HPDE6-E6E7 (cell line): ENCODE measurements around the gene OTUD5.

Experiments used
- DNase-seq: peaks from one replicate; pipeline ENCODE4 v3.0.0; 2011; ENCODE audit warnings: missing footprints; ENCODE audit errors: extremely low spot score

OTUD5 gene

DNA sequence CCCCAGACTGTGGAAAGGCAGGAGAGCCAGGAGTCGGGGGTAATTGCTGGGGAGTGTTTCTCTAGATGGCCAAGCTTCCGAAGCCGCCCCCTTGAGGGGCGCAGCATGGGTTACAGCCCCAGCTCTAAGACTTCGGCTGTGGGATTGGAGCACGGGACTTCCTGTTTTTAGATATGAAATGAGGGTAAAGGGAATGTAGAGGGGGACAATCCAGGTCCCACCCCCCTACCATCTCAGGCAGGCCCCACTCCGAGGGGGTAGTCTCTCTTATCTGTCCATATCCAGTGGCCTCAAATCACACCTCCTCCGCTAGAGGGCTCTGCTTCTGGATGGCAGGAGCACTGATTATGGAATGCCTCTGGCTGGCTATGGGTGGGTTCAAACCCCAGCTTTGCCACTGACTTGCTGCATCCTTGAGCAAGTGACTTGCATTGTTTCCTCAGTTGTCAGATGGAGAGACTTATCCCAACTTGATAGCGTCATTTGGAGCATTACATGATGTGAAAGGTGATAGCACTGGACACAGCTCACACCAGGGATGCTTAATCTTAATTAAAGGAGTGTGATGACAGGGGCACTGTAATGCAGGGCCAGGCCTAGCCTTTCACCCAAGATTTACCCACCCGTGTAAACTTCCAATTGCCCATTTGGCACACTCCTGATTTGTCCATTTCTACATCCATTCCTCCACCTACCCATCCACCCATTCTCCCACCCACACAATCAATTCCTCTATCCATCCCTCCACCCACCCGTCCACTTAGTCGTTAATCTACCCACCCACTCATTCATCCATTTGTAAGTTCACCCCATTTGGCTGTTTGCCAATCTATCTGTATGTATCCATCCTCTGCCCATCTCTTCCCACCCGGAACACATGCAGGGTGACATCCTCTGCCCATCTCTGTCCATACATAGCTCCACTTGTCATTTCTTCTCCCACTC, 15.1 kb upstream of the OTUD5 start:
- DNase-seq, result no peak

DNA sequence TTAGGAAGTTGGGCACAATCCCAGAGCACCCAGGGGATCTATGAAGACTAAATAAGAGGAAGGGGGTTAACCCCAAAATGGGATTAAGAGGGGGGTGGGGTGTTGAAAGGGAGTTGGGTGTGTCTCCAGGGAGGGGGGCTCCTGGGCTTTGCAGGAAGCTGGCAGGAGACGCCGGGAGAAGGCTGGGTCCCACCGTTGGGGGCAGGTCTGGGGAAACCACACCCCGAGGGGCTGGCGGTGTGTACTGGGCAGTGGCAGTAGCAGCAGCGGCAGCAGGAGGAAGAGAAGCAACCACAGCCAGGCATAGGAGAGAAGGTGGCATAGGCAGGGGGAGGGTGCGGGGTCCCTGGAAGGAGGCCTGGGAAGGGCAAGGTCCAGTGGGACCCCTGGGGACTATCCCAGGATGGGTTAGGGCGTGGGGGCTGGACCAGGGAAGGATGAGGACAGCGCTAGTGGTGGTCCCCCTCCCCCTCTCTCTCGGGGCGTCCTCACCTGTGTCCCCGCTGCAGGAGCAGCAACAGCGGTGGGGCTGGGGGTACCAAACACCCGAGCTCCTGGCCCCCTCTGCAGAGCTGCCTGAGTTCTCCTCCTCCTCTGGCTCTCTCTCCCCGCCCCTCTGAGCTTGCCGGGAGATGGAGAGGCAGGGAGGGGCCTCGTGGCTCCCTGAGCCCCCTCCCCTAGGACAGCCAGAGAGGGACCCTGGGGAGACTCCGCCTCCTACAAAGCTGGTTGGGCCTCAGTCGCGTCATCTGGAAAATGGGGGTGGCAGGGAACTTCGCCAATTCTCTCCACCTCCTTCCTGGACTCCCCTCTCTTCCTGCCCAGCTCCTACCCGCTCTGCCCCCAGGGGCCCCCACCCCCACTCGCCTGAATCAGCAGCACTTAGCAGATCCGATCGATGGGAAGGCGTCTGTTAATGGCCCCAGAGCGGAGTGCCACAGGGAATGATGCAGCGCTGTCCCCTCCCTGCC, 14.1 kb upstream of the OTUD5 start, which contains the start of gene KCND1:
Gene KCND1 (minus strand): TSS at position 596 of the 971 bp plus-strand sequence. CDS start 1,573 bp downstream, outside the sequence.
- no peak for DNase-seq

DNA sequence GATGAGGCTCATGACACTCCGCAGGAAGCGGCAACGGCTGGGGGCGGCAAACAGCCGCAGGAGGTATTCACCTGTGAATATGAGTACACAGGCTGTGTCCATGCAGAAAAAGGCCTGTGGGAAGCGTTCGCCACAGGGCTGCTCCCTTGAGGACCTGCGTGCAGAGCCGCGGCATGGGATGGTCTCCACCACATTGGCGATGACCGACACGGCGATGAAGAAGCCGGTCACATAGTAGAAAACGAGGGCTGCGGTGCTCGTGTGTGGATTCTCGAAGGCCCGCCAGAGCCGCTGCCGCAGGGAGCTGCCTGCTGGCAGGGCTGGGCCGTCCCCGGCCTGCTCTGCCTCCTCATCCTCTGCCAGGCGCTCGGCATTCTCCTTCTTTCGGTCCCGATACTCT, 12.1 kb upstream of the OTUD5 start:
- no peak for DNase-seq

DNA sequence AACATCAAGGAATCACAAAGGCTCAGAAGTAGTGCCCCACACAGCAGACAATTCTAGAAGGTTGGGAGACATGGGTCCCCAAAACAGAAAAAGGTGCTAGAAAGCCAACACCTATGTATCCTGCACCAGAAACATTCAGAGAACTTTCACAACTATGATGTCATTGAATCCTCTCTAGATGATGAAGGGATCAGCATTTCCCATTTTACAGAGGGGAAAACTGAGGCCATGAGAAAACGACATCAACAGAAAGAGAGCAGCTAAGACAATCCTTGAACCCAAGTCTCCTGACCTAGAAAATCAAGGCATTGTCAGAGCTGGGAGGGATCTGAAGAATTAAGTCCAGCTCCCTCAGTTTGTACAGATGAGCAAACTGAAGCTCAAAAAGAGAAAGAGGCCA, 11.0 kb upstream of the OTUD5 start:
- DNase-seq, result no peak

DNA sequence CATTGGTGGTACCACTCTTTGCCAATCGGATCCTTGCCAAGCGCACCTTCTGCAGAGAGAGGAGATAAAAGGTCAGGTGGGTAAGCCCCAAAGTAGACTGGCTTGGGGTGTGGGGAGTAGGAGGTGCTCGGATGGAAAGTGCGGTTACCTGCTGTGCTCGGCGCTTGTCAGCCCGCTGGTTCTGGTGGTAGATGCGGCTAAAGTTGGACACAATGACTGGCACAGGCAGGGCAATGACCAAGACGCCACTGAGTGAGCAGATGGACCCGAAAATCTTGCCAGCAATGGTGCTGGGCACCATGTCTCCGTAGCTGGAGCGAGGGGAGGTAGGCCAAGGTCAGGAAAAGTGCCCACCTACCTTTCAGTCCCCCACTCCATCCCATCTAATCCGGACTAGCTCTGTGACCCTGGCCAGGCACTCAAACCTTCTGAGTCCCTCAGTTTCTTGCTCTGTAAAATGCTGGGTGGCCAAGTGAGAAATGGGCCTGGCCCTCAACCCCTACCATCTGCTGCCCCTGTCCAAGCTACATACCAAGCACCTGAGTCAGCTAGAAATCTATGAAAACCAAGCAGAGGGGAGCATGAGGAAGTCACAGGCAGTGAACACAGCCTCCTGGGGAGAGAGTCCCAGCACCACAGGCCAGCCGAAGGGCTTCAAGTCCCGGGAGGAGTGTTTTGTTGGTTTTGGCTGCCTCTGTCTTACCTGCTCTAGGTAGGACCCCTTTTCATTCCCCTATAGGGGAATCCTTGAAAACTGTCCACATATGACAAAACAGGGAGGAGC, 9.6 kb upstream of the OTUD5 start:
- DNase-seq, result no peak

DNA sequence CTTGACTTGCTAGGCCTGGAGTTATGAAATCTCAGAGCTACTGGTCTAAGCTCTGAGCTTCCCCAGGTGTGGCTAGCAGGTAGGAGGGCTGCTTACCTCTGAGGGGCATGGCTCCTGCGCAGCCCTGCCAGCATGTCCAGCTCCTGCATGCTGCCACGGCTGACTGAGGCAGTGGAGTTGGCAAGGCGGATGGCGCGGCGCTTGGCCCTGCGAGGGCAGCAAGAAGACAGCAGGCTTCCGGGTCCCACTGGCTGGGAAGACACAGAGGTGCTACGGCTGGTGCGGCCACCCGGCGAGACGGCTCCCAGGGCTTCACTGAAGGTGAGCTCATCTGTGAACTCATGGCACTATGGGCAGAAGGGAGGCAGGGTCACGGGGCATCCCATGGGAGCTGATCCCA, 8.6 kb upstream of the OTUD5 start:
- DNase-seq, result no peak

DNA sequence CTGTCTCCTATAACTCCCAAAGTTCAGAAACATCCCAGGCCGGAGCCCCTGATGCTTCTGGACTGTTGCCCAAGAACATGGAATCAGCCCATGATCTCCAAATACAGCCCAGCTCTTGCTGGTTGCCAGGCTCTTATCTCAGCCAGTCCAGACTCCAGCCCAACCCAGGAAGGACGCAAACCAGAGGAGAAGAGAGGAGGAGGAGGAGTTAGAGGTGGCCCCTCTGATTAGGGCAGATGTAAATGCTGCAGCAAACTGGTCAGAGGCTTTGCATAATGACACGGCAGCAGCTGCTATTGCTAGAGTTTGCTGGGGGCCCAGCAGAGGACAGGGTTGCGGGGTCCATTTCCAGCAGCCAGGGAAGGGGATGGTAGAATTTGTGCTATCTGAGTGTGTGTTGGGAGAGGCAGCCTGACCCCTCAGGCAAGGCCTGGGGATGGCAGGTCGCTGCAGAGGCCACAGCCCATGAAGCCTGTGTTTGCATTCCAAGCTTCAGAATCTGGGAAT, 4.2 kb upstream of the OTUD5 start:
- no peak for DNase-seq

DNA sequence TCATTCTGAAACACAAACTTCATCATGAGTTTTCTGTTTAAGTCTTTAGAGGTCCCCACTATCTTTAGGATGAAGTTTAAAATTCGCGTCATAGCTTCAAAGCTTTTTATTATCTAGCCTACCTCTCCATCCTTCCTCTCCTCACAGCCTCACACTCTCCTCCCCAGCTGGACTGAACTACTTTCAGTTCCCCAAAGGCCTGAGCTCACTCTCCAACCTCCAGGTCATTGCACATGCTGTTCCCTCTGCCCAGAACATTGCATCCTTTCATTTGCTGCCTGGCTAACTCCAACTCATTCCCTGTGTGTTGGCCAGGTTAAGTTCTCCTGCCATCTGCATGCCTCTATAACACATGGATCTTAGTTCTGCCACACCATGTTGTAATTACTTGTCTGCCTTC, 2.9 kb upstream of the OTUD5 start:
- no peak for DNase-seq

DNA sequence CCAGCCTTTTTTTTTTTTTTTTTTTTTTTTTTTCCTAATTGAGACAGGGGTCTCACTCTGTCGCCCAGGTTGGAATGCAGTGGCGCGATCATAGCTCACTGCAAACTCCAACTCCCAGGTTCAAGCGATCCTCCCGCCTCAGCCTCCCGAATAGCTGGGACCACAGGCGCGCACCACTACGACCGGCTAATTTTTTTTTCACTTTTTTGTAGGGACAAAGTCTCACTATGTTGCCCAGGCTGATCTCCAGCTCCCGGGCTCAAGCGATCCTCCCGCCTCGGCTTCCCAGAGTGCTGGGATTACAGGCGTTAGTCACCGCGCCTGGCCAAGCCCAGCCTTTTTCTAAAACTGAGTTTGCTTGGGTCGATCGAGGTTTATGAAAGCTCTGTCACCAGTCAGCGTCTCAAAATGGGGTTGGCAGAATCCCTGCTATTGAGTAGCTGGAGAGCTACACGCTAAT, 1.3 kb upstream of the OTUD5 start:
- no peak for DNase-seq

DNA sequence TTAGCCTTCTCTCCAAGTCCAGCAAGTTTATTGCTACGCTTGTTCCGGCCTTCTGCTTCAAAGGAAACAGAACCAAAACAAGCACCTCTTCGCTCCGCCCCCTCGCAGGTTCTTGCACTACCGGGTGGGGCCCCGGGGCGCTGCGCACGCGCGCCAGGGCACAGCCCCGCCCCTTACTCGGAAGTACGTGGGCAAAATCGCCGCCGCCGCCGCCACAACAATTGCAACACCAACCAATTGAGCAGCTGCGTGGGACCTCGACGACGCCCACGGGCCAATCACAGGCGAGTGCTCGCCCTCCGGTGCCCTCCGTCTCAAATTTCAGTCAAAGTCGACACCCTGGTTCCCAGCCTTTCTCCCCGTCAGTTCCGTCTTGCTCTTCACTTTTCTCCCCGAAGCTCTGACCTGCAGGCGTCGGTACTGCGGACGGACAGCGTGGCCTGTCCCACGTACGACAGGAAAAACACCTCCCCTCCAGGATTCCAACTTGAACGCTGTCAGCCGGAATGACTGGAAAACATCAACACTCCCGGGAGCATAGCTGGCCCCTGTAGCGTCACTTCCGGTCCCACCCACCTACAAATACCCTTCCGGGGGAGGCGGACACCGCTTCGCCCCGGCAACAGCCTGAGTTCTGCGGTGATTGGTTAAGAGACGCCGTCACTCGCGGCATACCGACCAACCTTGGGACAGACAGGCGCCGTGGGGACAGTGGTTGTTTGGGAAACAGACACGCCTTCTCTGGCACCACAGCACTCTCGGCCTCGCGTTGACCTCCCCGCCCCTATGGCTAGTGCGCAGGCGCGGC, 624 bp upstream of the OTUD5 start:
- DNase-seq, result peak; percentile 84

DNA sequence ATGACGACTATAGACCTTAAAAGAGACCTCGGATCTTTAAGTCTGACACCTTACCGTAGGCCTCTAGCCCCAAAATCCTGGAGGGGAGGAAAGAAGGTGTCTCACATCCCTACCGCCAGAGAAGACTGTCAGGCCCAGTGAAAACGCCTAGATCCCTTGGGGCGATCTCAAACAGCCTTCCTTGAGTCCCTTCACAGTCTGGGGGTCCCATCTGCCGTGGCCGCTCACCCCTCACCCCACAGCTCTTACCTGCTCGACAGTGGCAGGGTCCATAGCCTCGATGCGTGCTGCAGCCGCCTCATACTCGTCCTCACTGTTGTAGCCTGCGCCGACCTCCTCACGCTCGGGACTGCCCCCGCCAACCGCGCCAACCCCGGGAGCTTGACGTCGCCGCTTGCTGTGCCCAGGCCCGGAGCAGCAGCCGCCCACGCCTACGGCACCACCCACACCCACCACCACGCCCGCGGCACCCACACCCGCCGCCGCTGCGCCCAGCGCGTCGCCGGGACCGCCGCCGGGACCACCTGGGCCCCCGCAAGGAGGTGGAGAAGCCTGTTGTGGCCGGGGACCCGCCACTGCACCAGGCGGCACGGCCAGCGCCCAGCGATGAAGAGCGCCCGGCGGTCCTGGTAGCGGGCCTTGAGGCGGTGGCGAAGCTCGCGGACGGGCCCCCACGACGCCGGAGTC, 536 bp downstream of the OTUD5 start:
- no peak for DNase-seq

DNA sequence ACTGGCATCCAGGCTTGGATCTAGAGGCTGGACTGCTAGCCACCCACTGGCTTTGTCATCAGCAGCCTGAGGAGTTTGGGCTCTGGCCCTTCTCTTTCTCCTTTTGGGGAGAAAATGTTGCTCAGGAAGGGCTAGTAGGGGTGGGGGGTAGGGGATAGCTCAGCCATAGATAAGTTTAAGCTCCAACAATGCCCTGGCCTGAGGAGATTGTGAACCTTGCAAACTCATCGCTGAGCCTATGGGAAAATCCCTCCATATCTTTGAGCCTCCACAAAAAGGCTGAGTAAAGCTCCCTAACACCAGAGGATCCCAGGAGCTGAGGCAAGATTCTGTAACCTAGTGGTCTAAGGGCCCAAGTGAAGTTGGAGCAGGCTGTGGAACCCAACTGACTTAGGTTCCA, 8.8 kb downstream of the OTUD5 start:
- no peak for DNase-seq

DNA sequence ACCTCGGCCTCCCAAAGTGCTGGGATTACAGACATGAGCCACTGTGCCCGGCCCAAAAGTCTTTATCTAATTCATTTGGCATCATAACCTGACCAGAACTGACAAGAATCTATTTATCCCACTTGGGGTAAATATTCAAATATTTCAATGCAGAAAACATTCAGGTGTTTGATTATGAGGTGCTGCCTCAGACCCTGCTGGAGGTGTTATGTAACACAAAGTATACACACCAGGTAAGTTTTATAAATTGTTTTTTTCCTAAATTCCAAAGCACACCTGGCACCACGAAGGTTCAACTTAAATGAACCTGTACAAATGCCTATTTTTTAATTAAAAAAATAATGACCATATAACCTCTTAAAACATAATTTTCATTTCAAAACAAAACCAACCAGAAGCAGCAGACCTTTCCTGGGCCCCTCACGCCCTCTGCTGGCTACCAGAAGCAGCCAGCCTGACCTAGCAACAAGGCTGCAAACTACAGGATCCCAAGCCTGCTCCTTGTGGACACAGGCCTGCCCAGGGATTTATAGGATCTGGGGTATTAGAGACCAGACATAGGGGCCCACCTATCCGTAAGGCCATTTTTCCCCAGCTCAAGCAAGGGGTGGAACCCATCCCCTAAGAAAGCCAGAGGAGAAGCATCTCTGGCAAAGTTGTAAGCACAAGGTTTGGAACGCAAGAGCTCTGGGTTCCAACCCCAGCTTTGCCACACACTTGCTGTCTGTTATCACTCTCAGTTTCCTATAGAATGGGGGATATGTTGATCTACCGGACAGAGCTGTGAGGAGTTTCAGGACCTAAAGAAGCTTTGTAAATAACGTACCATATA, 11.7 kb downstream of the OTUD5 start:
- DNase-seq, result peak; percentile 33

DNA sequence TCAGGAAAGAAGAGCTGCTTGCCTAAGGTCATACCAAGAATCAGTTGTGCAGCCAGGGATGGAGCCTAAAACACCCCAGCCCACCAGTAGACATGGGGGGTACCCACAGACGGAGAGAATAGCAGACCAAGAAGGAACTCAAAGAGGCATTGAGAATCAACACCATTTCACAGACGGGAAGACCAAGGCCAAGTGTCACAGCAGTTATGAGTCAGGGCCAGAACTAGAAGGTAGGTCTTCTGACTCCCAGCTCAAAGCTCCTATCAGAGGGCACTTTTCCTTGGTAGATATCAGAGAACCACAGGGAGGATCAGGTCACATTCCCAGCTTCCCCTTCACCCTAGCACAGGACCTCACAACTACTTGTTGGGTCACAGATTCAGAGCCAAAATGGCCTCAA, 14.5 kb downstream of the OTUD5 start:
- DNase-seq, result no peak

DNA sequence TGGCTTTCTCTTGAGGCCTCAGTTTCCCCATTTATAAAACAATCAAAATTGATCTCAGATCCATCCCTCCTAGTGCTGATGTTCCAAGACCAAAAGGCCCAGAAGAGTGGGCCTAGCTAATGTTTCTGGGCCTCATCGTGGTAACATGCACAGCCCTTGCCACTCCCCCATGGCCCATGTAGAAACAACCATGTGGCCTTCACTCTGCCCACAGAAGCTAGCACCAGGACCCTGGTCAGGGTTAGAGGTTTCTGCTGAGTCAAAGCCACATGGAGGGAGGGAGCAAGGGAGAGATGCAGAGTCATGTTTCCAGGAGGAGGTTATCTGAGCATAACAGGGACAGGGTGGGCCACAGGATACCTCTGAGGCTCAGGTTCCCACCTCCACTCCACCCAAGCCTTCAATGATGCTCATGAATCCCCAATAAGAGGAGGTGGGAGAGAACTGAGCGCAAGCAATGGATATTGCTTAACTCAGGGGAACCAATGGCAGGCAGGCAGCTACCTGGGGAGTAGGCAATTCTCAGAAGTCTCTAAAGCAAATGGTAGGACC, 16.9 kb downstream of the OTUD5 start:
- DNase-seq, result no peak

DNA sequence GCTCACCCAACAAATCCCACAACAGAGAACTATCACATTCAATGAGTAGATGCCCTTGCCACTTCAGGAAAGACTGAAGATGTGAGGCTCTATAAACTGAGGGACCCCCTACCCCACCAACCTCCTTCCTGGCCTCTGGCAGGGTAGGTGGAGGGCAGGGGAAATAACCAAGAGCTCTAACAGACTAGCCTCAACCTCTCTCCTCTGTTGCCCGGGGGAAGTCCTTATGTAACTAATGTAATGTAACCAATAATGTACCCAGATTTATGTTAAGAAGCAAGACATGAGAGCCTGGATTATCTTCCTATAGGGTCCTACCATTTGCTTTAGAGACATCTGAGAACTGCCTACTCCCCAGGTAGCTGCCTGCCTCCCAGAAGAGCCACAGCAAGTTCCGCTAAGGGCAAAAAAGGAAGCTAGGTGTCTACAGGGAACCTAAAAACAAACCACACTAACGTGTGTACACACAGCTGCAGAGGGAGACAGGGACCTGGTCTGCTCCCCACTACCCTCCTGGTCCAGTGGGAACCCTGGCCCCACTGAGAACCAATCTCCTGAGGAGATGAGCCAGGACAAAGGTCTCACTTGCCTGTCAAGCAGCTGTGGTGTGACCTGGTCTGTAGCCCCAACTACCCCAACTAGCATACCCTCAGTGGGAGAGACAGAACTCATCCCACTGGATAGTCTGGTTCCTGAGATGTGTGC, 17.7 kb downstream of the OTUD5 start:
- DNase-seq, result no peak

DNA sequence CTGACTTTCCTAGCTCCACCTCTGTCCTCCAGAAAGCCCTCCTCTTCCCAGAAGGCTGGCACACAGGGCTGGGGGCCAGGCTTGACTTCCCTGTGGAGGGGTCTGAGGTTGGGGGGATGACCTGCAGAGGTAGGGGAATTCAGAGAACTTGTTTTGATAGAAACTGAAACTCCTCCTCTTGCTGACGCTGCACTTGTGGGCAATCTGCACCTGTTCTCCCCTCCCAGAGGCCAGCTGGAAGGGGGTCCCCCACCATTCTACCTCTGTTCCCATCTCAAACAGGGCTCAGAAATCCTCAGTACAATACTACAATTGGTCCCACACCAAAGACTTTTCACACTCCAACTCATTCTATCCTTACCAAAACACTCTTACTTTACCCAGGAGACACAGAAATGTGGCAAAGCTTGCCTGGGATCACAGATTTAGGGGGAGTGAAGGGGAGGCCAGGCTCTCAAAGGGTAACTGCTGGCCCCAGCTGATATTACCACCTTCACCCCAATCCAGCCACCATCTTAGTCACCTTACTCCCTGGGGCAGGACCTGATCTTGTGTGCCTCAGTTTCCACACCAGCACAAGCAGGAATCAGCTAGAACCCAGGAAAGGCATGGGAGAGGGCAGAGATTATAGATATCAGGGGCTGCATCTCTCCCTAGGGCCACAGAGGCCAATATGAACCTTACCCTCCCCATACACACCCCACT, 18.5 kb downstream of the OTUD5 start:
- DNase-seq, result no peak
